ENCODE results near the gene TACC2. TPM values are rescaled to one million over a fixed set of nuclear protein-coding genes. Genes with fewer than 3 reads are reported as not detected.
"Not testable (repeated sequence)": the region's sequence is repeated elsewhere in the genome, so short reads cannot be mapped to it uniquely, and the experiment has no call there.

Gene TACC2
- total RNA-seq, 1 donor from 2014 or later, result 92.5 TPM

DNA sequence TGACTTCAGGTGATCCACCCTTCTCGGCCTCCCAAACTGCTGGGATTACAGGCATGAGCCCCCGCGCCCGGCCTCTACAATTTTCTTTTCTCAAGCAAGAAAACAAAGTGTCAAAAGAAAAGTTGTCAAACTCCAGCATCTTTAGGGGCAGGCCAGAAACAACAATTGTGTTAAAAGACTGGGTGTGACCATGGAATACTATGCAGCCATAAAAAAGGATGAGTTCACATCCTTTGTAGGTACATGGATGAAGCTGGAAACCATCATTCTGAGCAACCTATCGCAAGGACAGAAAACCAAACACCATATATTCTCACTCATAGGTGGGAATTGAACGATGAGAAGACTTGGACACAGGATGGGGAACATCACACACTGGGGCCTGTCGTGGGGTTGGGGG, 34.3 kb downstream of the TACC2 start:
- DNase-seq (ENCODE audit: low spot score), result not testable (repeated sequence)

DNA sequence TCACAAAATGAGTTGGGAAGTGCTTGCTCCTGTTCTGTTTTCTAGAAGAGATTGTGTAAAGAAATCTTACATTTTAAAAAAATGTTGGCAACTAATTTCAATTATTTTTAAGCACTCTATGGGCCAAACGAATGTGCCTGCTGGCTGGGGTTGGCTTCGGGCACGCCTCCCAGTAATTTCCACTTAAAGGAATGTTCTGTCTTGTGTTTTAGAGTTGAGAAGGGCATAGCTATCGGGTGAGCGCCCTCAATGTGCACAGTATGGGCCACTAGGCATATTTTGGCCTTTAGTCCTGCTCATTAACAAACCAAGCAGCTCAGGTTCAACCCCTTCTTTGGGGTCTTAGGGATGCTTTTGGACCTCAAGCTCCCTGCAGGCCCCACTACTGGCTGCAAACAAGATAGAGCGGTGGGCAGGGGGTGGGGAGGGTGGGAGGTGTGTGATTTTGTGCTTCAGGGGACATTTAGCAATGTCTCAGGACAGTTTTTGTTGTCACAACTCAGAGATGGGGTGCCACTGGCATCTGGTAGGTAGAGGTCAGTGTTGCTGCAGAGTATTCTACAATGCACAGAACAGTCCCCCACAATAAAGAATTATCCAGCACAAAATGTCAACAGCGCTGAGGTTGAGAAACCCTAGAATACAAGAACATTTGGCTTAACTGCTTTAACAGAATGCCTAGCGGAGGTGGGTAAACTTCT, 40.7 kb downstream of the TACC2 start:
- DNase-seq (ENCODE audit: low spot score), result peak; percentile 26

GRCh38 chr10:122030200-122030552, 41.2 kb downstream of the TACC2 start:
- no peak for DNase-seq (ENCODE audit: low spot score)

DNA sequence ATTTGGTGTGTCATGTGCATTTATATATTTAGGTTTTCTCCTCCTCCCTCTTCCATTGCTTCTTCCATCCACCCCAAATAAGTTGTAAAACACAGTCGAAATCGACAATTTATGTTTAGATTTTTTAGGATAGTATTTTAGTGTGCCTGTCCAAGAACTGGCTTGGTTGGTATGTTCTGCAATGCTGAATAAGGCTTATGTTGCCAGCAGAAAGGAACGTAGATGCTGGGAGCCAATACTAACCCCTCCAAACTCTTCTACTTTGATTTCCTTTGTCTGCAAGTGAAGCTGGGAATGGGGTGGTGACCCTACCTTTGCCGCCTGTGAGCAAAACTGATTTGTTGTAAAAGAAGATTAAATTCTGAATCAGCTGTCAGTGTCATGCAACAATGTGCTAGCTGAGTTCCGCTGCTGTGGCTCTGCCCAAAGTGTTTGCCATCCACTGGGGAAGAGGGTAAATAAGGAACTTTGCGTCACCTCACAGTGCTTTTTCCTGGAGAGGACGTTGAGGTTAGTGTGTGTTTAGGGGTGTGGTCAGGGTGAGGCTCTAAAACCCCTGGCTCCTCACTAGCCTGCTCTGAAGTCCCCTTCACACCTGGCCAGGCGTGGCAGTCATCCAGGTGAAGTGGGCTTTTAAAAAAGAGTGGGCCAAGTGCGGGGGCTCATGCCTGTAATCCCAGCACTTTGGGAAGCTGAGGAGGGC, 44.4 kb downstream of the TACC2 start:
- peak; percentile 31 for DNase-seq (ENCODE audit: low spot score)

DNA sequence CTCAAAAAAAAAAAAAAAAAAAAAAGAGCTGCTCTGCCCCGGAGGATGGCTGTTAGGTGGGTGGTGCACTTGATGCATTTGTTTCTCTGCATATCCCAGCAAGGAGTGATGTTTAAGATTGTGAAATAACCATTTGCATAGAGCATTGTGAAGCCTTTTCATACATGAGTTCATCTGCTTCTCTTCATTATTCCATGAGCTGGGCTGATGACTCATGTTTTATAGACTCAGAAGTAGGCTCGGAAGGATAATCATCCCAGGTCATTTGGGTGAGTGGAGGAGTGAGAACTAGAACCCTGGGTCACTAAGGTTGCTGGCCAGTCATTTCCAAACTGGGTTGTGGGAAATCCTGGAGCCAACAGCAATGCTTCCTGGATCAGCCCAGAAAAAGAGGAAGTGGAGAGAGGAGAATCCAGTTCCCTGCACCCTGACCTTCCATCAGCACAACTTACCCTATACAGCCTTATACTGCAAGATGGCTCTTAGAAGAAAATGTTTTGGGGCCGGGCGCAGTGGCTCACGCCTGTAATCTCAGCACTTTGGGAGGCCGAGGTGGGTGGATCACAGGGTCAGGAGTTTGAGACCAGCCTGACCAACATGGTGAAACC, 45.3 kb downstream of the TACC2 start:
- DNase-seq (ENCODE audit: low spot score), result no peak

DNA sequence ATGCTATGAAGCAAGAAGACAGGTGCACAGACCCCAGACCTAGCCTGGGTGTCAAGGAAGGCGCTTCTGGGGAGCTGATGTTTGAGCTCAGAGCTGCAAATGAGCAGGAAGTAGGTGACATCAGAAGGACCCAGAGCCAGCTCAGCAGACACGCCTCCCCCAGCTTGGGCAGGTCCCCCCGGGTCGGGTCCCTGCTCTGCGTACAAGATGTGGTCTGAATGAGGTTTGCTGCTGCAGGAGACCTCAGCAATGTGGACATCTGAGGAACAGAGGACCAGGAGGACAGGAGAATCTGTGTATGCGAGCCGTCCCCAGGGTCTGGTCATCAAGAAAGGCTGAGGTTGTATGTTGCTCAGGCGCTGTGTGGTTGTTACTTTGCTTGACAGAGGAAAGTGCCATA, 51.8 kb downstream of the TACC2 start:
- no peak for DNase-seq (ENCODE audit: low spot score)

DNA sequence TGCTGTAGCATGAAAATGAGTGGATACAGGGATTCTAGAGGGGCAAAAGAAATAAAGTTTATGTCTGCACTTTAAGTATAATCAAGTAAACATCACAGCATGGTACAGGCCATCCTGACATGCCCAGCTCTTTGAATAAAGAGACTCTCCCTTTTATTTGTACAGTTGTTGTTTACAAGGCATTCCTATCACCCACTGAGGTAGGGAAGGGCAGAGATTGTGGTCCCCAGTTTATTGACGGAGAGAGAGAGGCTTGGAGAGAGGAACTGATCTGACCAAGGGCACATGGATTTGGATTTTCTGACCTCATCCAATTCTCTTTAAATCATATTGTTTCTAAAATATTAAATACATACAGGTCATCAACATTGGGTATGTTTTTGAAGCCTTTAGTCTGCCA, 53.9 kb downstream of the TACC2 start:
- no peak for DNase-seq (ENCODE audit: low spot score)

GRCh38 chr10:122044045-122044661, 55.2 kb downstream of the TACC2 start:
- peak; percentile 53 for DNase-seq (ENCODE audit: low spot score)

DNA sequence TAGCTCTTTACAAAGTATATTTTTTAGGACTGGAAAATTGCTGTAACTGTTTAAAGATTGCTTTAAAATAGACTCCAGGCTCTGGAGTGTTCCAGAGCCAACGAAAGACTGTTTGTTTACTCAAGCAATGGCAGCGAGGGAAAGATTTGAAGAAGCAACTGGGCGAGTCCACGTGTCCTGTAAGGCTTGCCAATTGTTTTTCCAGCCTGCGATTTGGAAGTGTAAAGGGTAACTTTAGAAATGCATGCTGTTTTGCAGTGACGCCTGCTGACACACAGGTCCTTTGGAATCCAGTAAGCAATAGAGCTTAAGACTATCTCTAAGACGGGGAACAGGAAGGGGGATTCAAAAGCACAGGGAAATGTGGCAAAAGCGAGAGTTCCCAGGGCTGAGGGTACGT, 55.8 kb downstream of the TACC2 start:
- peak; percentile 62 for DNase-seq (ENCODE audit: low spot score)

- no peak for DNase-seq (ENCODE audit: low spot score)
Measured at GRCh38 chr10:122045212-122045611, 56.2 kb downstream of the TACC2 start.

DNA sequence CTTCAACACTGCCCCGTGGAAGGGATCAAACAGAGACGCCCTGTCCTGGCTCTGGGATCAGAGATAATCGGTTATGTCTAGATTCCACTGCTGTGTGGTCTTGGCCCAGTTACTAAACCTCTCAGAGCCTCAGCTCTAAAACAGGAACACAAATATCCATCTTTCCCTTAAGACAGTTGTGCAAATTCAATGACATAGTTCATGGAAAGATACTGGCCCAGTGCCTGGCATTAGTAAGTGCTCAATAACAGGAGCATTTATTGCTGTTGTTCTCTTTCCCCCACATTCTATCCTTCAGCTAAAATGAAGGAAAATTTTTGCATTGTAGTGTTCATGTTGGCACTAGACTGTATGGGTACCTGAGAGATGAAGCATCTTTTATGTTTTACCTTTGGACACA, 58.6 kb downstream of the TACC2 start:
- no peak for DNase-seq (ENCODE audit: low spot score)

- no peak for DNase-seq (ENCODE audit: low spot score)
Measured at GRCh38 chr10:122049076-122049475, 60.1 kb downstream of the TACC2 start.

- peak; percentile 42 for DNase-seq (ENCODE audit: low spot score)
Measured at GRCh38 chr10:122050311-122050710, 61.3 kb downstream of the TACC2 start.

- DNase-seq (ENCODE audit: low spot score), result no peak
Measured at GRCh38 chr10:122050811-122051210, 61.8 kb downstream of the TACC2 start.

GRCh38 chr10:122051609-122052385, 62.8 kb downstream of the TACC2 start:
- peak; percentile 70 for DNase-seq (ENCODE audit: low spot score)

GRCh38 chr10:122052701-122053100, 63.7 kb downstream of the TACC2 start:
- DNase-seq (ENCODE audit: low spot score), result no peak

DNA sequence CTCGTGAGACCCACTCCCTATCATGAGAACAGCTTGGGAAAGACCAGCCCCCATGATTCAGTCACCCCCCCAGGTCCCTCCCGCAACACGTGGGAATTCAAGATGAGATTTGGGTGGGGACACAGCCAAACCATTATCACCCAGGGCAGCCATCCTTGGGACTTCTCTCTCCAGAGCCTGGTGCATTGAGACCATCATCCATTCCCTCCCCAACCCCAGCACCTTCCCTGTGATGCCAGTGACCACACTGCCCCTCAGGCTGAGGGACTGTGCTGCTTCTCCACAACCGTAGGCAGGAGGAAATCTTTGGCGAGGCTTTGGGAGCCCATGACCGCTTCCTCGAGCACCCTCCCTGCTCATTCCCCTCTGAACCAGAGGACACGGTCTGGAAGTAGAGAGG, 64.4 kb downstream of the TACC2 start:
- DNase-seq (ENCODE audit: low spot score), result no peak

DNA sequence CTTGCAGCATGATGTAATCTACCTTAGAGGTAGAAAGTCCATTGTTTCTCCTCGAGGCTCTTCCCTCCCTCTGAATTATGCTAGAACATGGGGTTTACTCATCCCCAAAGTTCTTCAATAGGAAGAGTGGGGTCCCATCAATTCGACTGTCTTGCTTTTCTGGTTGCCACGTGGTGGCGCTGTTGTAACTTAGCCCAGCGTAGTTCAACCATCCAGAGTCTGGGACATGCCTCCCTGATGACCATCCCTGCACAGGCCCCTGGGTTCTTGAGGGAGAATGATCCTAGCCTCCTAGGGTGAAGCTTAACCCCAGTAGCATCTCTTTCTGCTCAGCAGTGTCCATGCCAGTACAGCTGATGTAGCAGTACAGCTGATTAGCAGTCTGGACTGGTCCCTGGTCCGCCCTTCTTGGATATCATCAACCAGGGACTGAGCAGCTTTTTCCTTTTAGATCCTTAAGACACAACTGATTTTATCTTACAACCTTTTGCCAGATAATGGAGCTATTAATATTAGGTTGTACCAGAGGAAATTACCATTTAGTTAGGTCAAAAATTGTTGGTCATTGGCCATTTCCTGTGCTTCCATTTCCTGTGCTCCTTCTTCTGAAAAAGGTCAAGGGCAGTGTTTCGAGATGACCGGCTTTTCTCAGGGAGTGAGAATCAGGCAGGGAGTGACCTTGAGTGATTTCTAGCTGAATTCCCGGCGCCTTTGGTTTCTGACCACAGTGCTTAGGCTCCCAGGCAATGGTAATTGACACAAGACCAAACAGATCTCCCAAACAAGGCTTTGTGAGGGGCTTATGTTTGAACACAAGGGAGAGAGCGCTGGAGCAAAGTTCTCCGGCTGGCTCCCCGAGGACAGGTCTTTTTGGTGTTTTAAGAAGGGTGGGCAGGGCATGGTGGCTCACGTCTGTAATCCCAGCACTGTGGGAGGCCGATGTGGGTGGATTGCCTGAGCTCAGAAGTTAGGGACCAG, 65.4 kb downstream of the TACC2 start:
- peak; percentile 57 for DNase-seq (ENCODE audit: low spot score)

DNA sequence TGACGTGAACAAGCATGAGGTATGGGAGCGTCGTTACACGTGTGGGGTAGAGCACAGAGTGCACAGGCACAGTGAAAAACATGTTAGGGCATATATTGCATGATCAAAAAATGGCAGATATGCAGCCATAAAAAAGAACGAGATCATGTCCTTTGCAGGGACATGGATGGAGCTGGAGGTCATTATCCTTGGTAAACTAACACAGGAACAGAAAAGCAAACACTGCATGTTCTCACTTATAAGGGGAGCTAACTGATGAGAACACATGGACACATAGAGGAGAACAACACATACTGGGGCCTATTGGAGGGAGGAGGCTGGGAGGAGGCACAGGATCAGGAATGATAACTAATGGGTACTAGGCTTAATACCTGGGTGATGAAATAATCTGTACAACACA, 66.3 kb downstream of the TACC2 start:
- DNase-seq (ENCODE audit: low spot score), result no peak

DNA sequence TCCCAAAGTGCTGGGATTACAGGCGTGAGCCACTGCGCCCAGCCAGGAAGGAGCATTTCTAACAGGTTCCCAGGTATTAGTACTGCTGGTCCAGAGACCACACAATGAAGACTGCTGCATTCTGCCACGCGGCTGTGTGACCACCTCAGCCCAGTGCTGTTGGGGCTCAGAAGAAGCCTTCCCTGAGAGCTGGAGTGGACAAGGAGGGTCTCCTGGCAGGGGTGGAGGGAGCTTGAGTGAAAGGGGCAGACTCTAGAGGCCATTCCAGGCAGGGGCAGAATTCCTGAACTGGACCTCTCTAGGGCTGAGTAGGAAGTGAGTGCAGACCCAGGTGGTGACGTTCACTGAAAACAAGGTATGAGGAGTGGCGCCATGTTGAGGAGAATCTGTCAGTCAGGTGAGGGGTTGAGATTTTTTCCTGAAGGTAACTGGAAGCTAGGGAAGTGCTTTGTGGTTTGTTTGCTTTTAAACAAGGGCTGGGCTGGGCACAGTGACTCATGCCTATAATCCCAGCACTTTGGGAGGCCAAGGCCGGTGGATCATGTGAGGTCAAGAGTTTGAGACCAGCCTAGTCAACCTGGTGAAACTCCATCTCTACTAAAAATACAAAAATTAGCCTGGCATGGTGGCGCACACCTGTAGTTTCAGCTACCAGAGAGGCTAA, 67.6 kb downstream of the TACC2 start:
- no peak for DNase-seq (ENCODE audit: low spot score)
